Mesendoderm (in vitro differentiated cells): ENCODE results near the gene SNCA.

Experiments
- DNase-seq: peaks from one replicate; pipeline ENCODE4 v3.0.0; 2013
- H2AK5ac ChIP-seq: 2 replicates; pipeline ENCODE4 v1.6.1; 2013; ENCODE audit warnings: low read length, inconsistent platforms
- H2BK120ac ChIP-seq: 2 replicates; pipeline ENCODE4 v1.6.1; 2013; ENCODE audit warnings: low read depth, mild to moderate bottlenecking, low read length, moderate library complexity, mixed read lengths
- H2BK15ac ChIP-seq: replicated peaks from 2 replicates; pipeline ENCODE4 v1.6.1; 2013; ENCODE audit warnings: low read depth, mild to moderate bottlenecking, moderate library complexity
- H2BK5ac ChIP-seq: 2 replicates; pipeline ENCODE4 v1.6.1; 2013; ENCODE audit warnings: low read length, inconsistent platforms
- H3K18ac ChIP-seq: 2 replicates; pipeline ENCODE4 v1.6.1; 2013; ENCODE audit warnings: mild to moderate bottlenecking, low read length, mixed read lengths
- H3K23ac ChIP-seq: one replicate; pipeline ENCODE4 v1.6.1; 2013; ENCODE audit warnings: low read length
- H3K27ac ChIP-seq: 2 replicates; pipeline ENCODE4 v1.5.1; 2013; ENCODE audit warnings: low read depth, mild to moderate bottlenecking, inconsistent platforms, low read length, moderate library complexity
- H3K27me3 ChIP-seq: 2 replicates; pipeline ENCODE4 v1.6.1; 2013; ENCODE audit warnings: low read length, control low read depth, mild to moderate bottlenecking, inconsistent platforms; ENCODE audit not compliant: insufficient read depth, poor library complexity
- H3K36me3 ChIP-seq: 2 replicates; pipeline ENCODE4 v1.6.1; 2013; ENCODE audit warnings: low read length, inconsistent platforms; ENCODE audit not compliant: control insufficient read depth, insufficient read depth
- H3K4ac ChIP-seq: one replicate; pipeline ENCODE4 v1.6.1; 2013; ENCODE audit warnings: low read depth, mild to moderate bottlenecking, low read length, moderate library complexity
- H3K4me1 ChIP-seq: 2 replicates; pipeline ENCODE4 v1.6.1; 2013; ENCODE audit warnings: low read depth, low read length, inconsistent platforms; ENCODE audit not compliant: control insufficient read depth
- H3K4me2 ChIP-seq: 2 replicates; pipeline ENCODE4 v1.6.1; 2013; ENCODE audit warnings: low read length
- H3K4me3 ChIP-seq: 2 replicates; pipeline ENCODE4 v1.5.1; 2013; ENCODE audit warnings: mild to moderate bottlenecking, low read length
- H3K56ac ChIP-seq: one replicate; pipeline ENCODE4 v1.6.1; 2013; ENCODE audit warnings: low read length
- H3K79me1 ChIP-seq: 2 replicates; pipeline ENCODE4 v1.6.1; 2013; ENCODE audit warnings: low read length, inconsistent platforms
- H3K79me2 ChIP-seq: 2 replicates; pipeline ENCODE4 v1.6.1; 2013; ENCODE audit warnings: mild to moderate bottlenecking, low read length; ENCODE audit not compliant: control insufficient read depth, insufficient read depth
- H3K9ac ChIP-seq: 2 replicates; pipeline ENCODE4 v1.6.1; 2013; ENCODE audit warnings: low read length, inconsistent platforms
- H4K5ac ChIP-seq: one replicate; pipeline ENCODE4 v1.6.1; 2013; ENCODE audit warnings: low read length
- H4K8ac ChIP-seq: one replicate; pipeline ENCODE4 v1.6.1; 2013; ENCODE audit warnings: low read depth, mild to moderate bottlenecking, control low read depth, low read length, moderate library complexity
- WGBS: extraction: QIAGEN DNeasy Blood & Tissue Kit; methylation state at CpG from one replicate; pipeline ENCODE4 v1.1.7; 2013; ENCODE audit warnings: low lambda C conversion rate, missing lambda C conversion rate; ENCODE audit not compliant: insufficient coverage; ENCODE audit errors: extremely low coverage; 5-methylcytosine and 5-hydroxymethylcytosine counted together

Gene SNCA

GRCh38 chr4:89807441-89808140 is 29.4 kb downstream of the SNCA start:
- Histone ChIP-seq H3K27me3 (no peaks in the 10 kb centered on the region), H3K9ac (no peak overlapping the region), H3K79me1 (no peaks in the 10 kb centered on the region), H3K4me3 (no peak overlapping the region), H3K56ac (no peak overlapping the region), H3K4me2 (no peak overlapping the region), H3K36me3 (no peaks in the 10 kb centered on the region), H3K4ac (no peak overlapping the region), H2BK5ac (no peak overlapping the region), H4K8ac (no peak overlapping the region), H3K18ac (no peak overlapping the region), H3K79me2 (no peaks in the 10 kb centered on the region), H3K27ac (no peak overlapping the region), H3K4me1 (no peaks in the 10 kb centered on the region), H4K5ac (no peak overlapping the region), H2BK15ac (no peak overlapping the region), H2AK5ac (no peak overlapping the region), H3K23ac (no peak overlapping the region), H2BK120ac (no peak overlapping the region)
- no peak for DNase-seq
- WGBS: no CpG with 5 or more reads among the region's 6 CpGs

- no peak overlapping the region for H3K4ac ChIP-seq
- DNase-seq: no peak
- H4K5ac ChIP-seq: no peak overlapping the region
- H3K4me2 ChIP-seq: no peak overlapping the region
- no peak overlapping the region for H3K18ac ChIP-seq
- no peak overlapping the region for H3K27ac ChIP-seq
- no peak overlapping the region for H3K23ac ChIP-seq
- no peaks in the 10 kb centered on the region for H3K79me2 ChIP-seq
- no peak overlapping the region for H2AK5ac ChIP-seq
- no peaks in the 10 kb centered on the region for H3K36me3 ChIP-seq
- H3K9ac ChIP-seq: no peak overlapping the region
- no peaks in the 10 kb centered on the region for H3K4me1 ChIP-seq
- no peak overlapping the region for H2BK120ac ChIP-seq
- no peaks in the 10 kb centered on the region for H3K79me1 ChIP-seq
- no peak overlapping the region for H3K56ac ChIP-seq
- H3K27me3 ChIP-seq: no peaks in the 10 kb centered on the region
- no peak overlapping the region for H2BK15ac ChIP-seq
- H3K4me3 ChIP-seq: no peak overlapping the region
- no peak overlapping the region for H2BK5ac ChIP-seq
- no peak overlapping the region for H4K8ac ChIP-seq
- WGBS: no CpG with 5 or more reads among the region's 2 CpGs
These were observed 31.7 kb downstream of the SNCA start for GRCh38 chr4:89805297-89805696.

- Histone ChIP-seq H3K9ac (no peak overlapping the region), H3K18ac (no peak overlapping the region), H2BK5ac (no peak overlapping the region), H3K79me1 (no peaks in the 10 kb centered on the region), H3K27me3 (no peaks in the 10 kb centered on the region), H4K8ac (no peak overlapping the region), H3K79me2 (no peaks in the 10 kb centered on the region), H3K23ac (no peak overlapping the region), H2BK120ac (no peak overlapping the region), H3K27ac (no peak overlapping the region), H3K56ac (no peak overlapping the region), H2BK15ac (no peak overlapping the region), H3K4ac (no peak overlapping the region), H3K36me3 (no peaks in the 10 kb centered on the region), H3K4me3 (no peak overlapping the region), H3K4me2 (no peak overlapping the region), H4K5ac (no peak overlapping the region), H3K4me1 (no peaks in the 10 kb centered on the region), H2AK5ac (no peak overlapping the region)
- no peak for DNase-seq
- WGBS: no CpG with 5 or more reads among the region's 4 CpGs
These were observed 33.0 kb downstream of the SNCA start for GRCh38 chr4:89803915-89804314.

GRCh38 chr4:89803036-89803435 is 33.9 kb downstream of the SNCA start:
- Histone ChIP-seq H3K79me1 (no peaks in the 10 kb centered on the region), H3K9ac (no peak overlapping the region), H3K27me3 (no peaks in the 10 kb centered on the region), H3K79me2 (no peaks in the 10 kb centered on the region), H2BK120ac (no peak overlapping the region), H3K4me3 (no peak overlapping the region), H4K5ac (no peak overlapping the region), H3K23ac (no peak overlapping the region), H3K56ac (no peak overlapping the region), H4K8ac (no peak overlapping the region), H2BK15ac (no peak overlapping the region), H3K4me2 (no peak overlapping the region), H2BK5ac (no peak overlapping the region), H2AK5ac (no peak overlapping the region), H3K4me1 (no peaks in the 10 kb centered on the region), H3K36me3 (no peaks in the 10 kb centered on the region), H3K4ac (no peak overlapping the region), H3K27ac (no peak overlapping the region), H3K18ac (no peak overlapping the region)
- DNase-seq: no peak
- WGBS: no CpG with 5 or more reads among the region's 1 CpG

- no peak overlapping the region for H3K23ac ChIP-seq
- no peak overlapping the region for H2BK15ac ChIP-seq
- H3K4me1 ChIP-seq: no peaks in the 10 kb centered on the region
- WGBS: no CpG with 5 or more reads among the region's 3 CpGs
- DNase-seq: no peak
- H3K79me1 ChIP-seq: no peaks in the 10 kb centered on the region
- no peak overlapping the region for H3K4ac ChIP-seq
- H2AK5ac ChIP-seq: no peak overlapping the region
- H3K18ac ChIP-seq: no peak overlapping the region
- no peak overlapping the region for H3K4me2 ChIP-seq
- H3K27me3 ChIP-seq: no peaks in the 10 kb centered on the region
- no peak overlapping the region for H3K4me3 ChIP-seq
- H3K27ac ChIP-seq: no peak overlapping the region
- no peaks in the 10 kb centered on the region for H3K36me3 ChIP-seq
- no peak overlapping the region for H3K9ac ChIP-seq
- no peak overlapping the region for H4K5ac ChIP-seq
- no peaks in the 10 kb centered on the region for H3K79me2 ChIP-seq
- no peak overlapping the region for H2BK120ac ChIP-seq
- H3K56ac ChIP-seq: no peak overlapping the region
- no peak overlapping the region for H2BK5ac ChIP-seq
- H4K8ac ChIP-seq: no peak overlapping the region
These were observed 36.3 kb downstream of the SNCA start for GRCh38 chr4:89800527-89801103.
